Glutamatergic neuron (in vitro differentiated cells): ENCODE measurements around the gene UTS2B. TPM values are rescaled to one million over a fixed set of nuclear protein-coding genes. Genes with fewer than 3 reads are reported as not detected.
A peak's percentile ranks its signal among the peaks of the same experiment; 100 is the strongest.

Source experiments
- DNase-seq: peaks from one replicate; pipeline ENCODE4 v3.0.0; 2022
- H3K27ac Mint-ChIP-seq: one replicate; pipeline ENCODE4 v1.8.0; 2020; ENCODE audit warnings: mild to moderate bottlenecking, mixed read lengths, inconsistent platforms; ENCODE audit not compliant: unreplicated experiment
- H3K27me3 Mint-ChIP-seq: one replicate; pipeline ENCODE4 v1.8.0; 2020; ENCODE audit warnings: mild to moderate bottlenecking, moderate library complexity, mixed read lengths, inconsistent platforms; ENCODE audit not compliant: unreplicated experiment
- H3K36me3 Mint-ChIP-seq: one replicate; pipeline ENCODE4 v1.8.0; 2020; ENCODE audit warnings: mild to moderate bottlenecking, mixed read lengths, inconsistent platforms; ENCODE audit not compliant: unreplicated experiment
- H3K4me1 Mint-ChIP-seq: one replicate; pipeline ENCODE4 v1.8.0; 2020; ENCODE audit warnings: mild to moderate bottlenecking, low read depth, mixed read lengths, inconsistent platforms; ENCODE audit not compliant: unreplicated experiment
- H3K4me3 Mint-ChIP-seq: one replicate; pipeline ENCODE4 v1.8.0; 2020; ENCODE audit warnings: mild to moderate bottlenecking, mixed read lengths, inconsistent platforms; ENCODE audit not compliant: unreplicated experiment
- H3K9me3 Mint-ChIP-seq: one replicate; pipeline ENCODE4 v1.8.0; 2020; ENCODE audit warnings: mild to moderate bottlenecking, moderate library complexity, mixed read lengths, inconsistent platforms; ENCODE audit not compliant: unreplicated experiment
- CTCF ChIP-seq: fragments of 200-600 bp; sonication (generic); IDR thresholded peaks from one replicate; pipeline ENCODE4 v1.5.0; 2021; ENCODE audit not compliant: partially characterized antibody, unreplicated experiment
- total RNA-seq: library from RNA; stranded (reverse); fragmentation: NEBNext Ultra II Directional; extraction: Animal tissue kit (Norgen Biotek cat#: 25700); gene quantifications from one replicate; pipeline ENCODE4 v1.2.1, GENCODE V29; 2021; ENCODE audit not compliant: unreplicated experiment

UTS2B gene
- total RNA-seq, 1 donor from 2014 or later, result not detected

- no peak for DNase-seq
- Mint-ChIP-seq H3K27me3 (no peaks in the 10 kb centered on the region), H3K9me3 (peaks cover 1% of the 10 kb centered on the region), H3K27ac (peak overlapping the region; percentile 10), H3K36me3 (peaks cover 10% of the 10 kb centered on the region), H3K4me1 (peaks cover 3% of the 10 kb centered on the region), H3K4me3 (no peak overlapping the region)
- no peak for TF ChIP-seq CTCF
Measured at GRCh38 chr3:191376516-191377141, 46.3 kb upstream of the UTS2B start.

- H3K36me3 Mint-ChIP-seq, result peaks cover 10% of the 10 kb centered on the region
- H3K27ac Mint-ChIP-seq, result no peak overlapping the region
- no peak for TF ChIP-seq CTCF
- H3K4me1 Mint-ChIP-seq, result peaks cover 11% of the 10 kb centered on the region
- DNase-seq, result no peak
- H3K9me3 Mint-ChIP-seq, result peaks cover 1% of the 10 kb centered on the region
- no peaks in the 10 kb centered on the region for H3K27me3 Mint-ChIP-seq
- H3K4me3 Mint-ChIP-seq, result no peak overlapping the region
Measured at GRCh38 chr3:191373327-191373726, 43.0 kb upstream of the UTS2B start.

- no peaks in the 10 kb centered on the region for H3K27me3 Mint-ChIP-seq
- peaks cover 17% of the 10 kb centered on the region for H3K4me1 Mint-ChIP-seq
- no peak for TF ChIP-seq CTCF
- H3K27ac Mint-ChIP-seq, result no peak overlapping the region
- no peak overlapping the region for H3K4me3 Mint-ChIP-seq
- DNase-seq, result no peak
- H3K9me3 Mint-ChIP-seq, result peaks cover 1% of the 10 kb centered on the region
- H3K36me3 Mint-ChIP-seq, result peaks cover 10% of the 10 kb centered on the region
Measured at GRCh38 chr3:191372122-191372521, 41.8 kb upstream of the UTS2B start.

- DNase-seq, result no peak
- no peaks in the 10 kb centered on the region for H3K27me3 Mint-ChIP-seq
- H3K27ac Mint-ChIP-seq, result no peak overlapping the region
- H3K36me3 Mint-ChIP-seq, result no peaks in the 10 kb centered on the region
- H3K4me1 Mint-ChIP-seq, result peaks cover 16% of the 10 kb centered on the region
- no peak overlapping the region for H3K4me3 Mint-ChIP-seq
- H3K9me3 Mint-ChIP-seq, result no peaks in the 10 kb centered on the region
- TF ChIP-seq CTCF, result no peak
Measured at GRCh38 chr3:191369616-191370010, 39.3 kb upstream of the UTS2B start.

- no peak for TF ChIP-seq CTCF
- Mint-ChIP-seq H3K36me3 (no peaks in the 10 kb centered on the region), H3K27ac (no peak overlapping the region), H3K9me3 (no peaks in the 10 kb centered on the region), H3K27me3 (no peaks in the 10 kb centered on the region), H3K4me3 (no peak overlapping the region), H3K4me1 (peaks cover 16% of the 10 kb centered on the region)
- no peak for DNase-seq
Measured at GRCh38 chr3:191368755-191369615, 38.7 kb upstream of the UTS2B start.
